ENCODE data around the gene COL4A1.

DNA sequence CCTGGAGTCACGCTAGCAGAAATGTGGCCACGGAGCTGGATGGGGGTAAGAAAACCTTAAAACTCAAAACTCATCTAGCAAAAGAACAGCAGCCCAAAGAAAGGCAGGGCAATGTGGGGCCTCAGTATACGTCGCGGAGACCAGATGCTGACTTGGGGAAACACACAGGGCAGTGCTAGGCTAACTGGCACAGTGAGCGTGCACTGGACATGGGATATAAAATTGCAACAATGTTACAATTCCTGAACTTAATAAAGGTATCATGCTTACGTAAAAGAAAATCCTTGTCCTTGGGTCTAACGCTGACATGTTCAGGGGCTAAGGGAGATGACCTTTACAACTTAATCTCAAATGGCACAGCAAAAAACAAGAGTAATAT, 40.5 kb downstream of the COL4A1 start:
- TF ChIP-seq TP53 (CRISPR knock-in tag; IDR thresholded peaks at IDR 0.05) (no peak), BHLHE40 (IDR thresholded peaks at IDR 0.05; ENCODE audit: low read depth, low read length) (no peak), MYC (IDR thresholded peaks at IDR 0.05; ENCODE audit: borderline replicate concordance, low read length) (no peak), JUNB (IDR thresholded peaks at IDR 0.05) (no peak), NPAS2 (CRISPR knock-in tag; IDR thresholded peaks at IDR 0.05; ENCODE audit: borderline replicate concordance) (no peak), POLR2A (IDR thresholded peaks at IDR 0.05; ENCODE audit: low read length) (no peak), EP300 (IDR thresholded peaks at IDR 0.05) (no peak), REST (IDR thresholded peaks at IDR 0.05) (no peak), JUN (IDR thresholded peaks at IDR 0.05) (no peak), HDAC2 (IDR thresholded peaks at IDR 0.05) (no peak)
- TF ChIP-seq, protein P1, sequence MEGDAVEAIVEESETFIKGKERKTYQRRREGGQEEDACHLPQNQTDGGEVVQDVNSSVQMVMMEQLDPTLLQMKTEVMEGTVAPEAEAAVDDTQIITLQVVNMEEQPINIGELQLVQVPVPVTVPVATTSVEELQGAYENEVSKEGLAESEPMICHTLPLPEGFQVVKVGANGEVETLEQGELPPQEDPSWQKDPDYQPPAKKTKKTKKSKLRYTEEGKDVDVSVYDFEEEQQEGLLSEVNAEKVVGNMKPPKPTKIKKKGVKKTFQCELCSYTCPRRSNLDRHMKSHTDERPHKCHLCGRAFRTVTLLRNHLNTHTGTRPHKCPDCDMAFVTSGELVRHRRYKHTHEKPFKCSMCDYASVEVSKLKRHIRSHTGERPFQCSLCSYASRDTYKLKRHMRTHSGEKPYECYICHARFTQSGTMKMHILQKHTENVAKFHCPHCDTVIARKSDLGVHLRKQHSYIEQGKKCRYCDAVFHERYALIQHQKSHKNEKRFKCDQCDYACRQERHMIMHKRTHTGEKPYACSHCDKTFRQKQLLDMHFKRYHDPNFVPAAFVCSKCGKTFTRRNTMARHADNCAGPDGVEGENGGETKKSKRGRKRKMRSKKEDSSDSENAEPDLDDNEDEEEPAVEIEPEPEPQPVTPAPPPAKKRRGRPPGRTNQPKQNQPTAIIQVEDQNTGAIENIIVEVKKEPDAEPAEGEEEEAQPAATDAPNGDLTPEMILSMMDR (IDR thresholded peaks at IDR 0.05) = no peak
- TF ChIP-seq, protein P2, sequence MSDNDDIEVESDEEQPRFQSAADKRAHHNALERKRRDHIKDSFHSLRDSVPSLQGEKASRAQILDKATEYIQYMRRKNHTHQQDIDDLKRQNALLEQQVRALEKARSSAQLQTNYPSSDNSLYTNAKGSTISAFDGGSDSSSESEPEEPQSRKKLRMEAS (IDR thresholded peaks at IDR 0.05) = no peak
- TF ChIP-seq, protein P3, sequence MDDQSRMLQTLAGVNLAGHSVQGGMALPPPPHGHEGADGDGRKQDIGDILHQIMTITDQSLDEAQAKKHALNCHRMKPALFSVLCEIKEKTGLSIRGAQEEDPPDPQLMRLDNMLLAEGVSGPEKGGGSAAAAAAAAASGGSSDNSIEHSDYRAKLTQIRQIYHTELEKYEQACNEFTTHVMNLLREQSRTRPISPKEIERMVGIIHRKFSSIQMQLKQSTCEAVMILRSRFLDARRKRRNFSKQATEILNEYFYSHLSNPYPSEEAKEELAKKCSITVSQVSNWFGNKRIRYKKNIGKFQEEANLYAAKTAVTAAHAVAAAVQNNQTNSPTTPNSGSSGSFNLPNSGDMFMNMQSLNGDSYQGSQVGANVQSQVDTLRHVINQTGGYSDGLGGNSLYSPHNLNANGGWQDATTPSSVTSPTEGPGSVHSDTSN (IDR thresholded peaks at IDR 0.05) = no peak
- TF ChIP-seq, protein P4, sequence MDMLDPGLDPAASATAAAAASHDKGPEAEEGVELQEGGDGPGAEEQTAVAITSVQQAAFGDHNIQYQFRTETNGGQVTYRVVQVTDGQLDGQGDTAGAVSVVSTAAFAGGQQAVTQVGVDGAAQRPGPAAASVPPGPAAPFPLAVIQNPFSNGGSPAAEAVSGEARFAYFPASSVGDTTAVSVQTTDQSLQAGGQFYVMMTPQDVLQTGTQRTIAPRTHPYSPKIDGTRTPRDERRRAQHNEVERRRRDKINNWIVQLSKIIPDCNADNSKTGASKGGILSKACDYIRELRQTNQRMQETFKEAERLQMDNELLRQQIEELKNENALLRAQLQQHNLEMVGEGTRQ (IDR thresholded peaks at IDR 0.05) = no peak

All from A549 (cell line).